Measurements from ENCODE around the gene PIP5KL1. TPM values are rescaled to one million over a fixed set of nuclear protein-coding genes. Genes with fewer than 3 reads are reported as not detected.

The PIP5KL1 gene
- total RNA-seq, 1 donor from 2014 or later, result 1.2 TPM

GRCh38 chr9:127878001-127878651 is 52.5 kb downstream of the PIP5KL1 start:
- Mint-ChIP-seq H3K4me3 (no peak overlapping the region), H3K36me3 (ENCODE audit: low read depth) (peaks cover 12% of the 10 kb centered on the region), H3K27me3 (ENCODE audit: insufficient read depth) (peaks cover 6% of the 10 kb centered on the region), H3K27ac (no peak overlapping the region), H3K9me3 (no peaks in the 10 kb centered on the region), H3K4me1 (ENCODE audit: low read depth) (peaks cover 9% of the 10 kb centered on the region)
- intact Hi-C loops (cut with micrococcal nuclease), result no loop called here
- DNase-seq (ENCODE audit: low spot score), result no peak

- peaks cover 9% of the 10 kb centered on the region for H3K36me3 Mint-ChIP-seq (ENCODE audit: low read depth)
- H3K4me1 Mint-ChIP-seq (ENCODE audit: low read depth), result peaks cover 5% of the 10 kb centered on the region
- no peak for DNase-seq (ENCODE audit: low spot score)
- no peak within 1 kb of the TSS for H3K27ac Mint-ChIP-seq
- intact Hi-C loops (cut with micrococcal nuclease), result no loop called here
- no peaks in the 10 kb centered on the region for H3K9me3 Mint-ChIP-seq
- H3K4me3 Mint-ChIP-seq, result peak within 1 kb of the TSS; percentile 19
- peaks cover 6% of the 10 kb centered on the region for H3K27me3 Mint-ChIP-seq (ENCODE audit: insufficient read depth)
Observed at GRCh38 chr9:127877566-127877998, 53.0 kb downstream of the PIP5KL1 start, which contains the start of gene AK1. Gene AK1 (minus strand): TSS chr9:127877675. CDS start chr9:127874617, 3,058 bp downstream.

GRCh38 chr9:127876764-127877562 is 53.6 kb downstream of the PIP5KL1 start:
- Mint-ChIP-seq H3K27me3 (ENCODE audit: insufficient read depth) (peaks cover 6% of the 10 kb centered on the region), H3K4me3 (peak overlapping the region; percentile 19), H3K36me3 (ENCODE audit: low read depth) (peaks cover 7% of the 10 kb centered on the region), H3K9me3 (no peaks in the 10 kb centered on the region), H3K4me1 (ENCODE audit: low read depth) (peaks cover 4% of the 10 kb centered on the region), H3K27ac (no peak overlapping the region)
- no peak for DNase-seq (ENCODE audit: low spot score)
- intact Hi-C loops (cut with micrococcal nuclease), result no loop called here

GRCh38 chr9:127876026-127876763 is 54.4 kb downstream of the PIP5KL1 start:
- intact Hi-C loops (cut with micrococcal nuclease), result no loop called here
- peaks cover 5% of the 10 kb centered on the region for H3K36me3 Mint-ChIP-seq (ENCODE audit: low read depth)
- H3K9me3 Mint-ChIP-seq, result no peaks in the 10 kb centered on the region
- H3K27me3 Mint-ChIP-seq (ENCODE audit: insufficient read depth), result peaks cover 6% of the 10 kb centered on the region
- H3K4me1 Mint-ChIP-seq (ENCODE audit: low read depth), result peaks cover 4% of the 10 kb centered on the region
- H3K27ac Mint-ChIP-seq, result no peak overlapping the region
- no peak overlapping the region for H3K4me3 Mint-ChIP-seq
- no peak for DNase-seq (ENCODE audit: low spot score)

- Mint-ChIP-seq H3K4me3 (no peak overlapping the region), H3K4me1 (ENCODE audit: low read depth) (peaks cover 4% of the 10 kb centered on the region)
Observed at GRCh38 chr9:127875306-127875966, 55.1 kb downstream of the PIP5KL1 start.

GRCh38 chr9:127874301-127875221 is 56.0 kb downstream of the PIP5KL1 start:
- H3K27me3 Mint-ChIP-seq (ENCODE audit: insufficient read depth), result peaks cover 6% of the 10 kb centered on the region
- intact Hi-C loops (cut with micrococcal nuclease), result loop anchor here (5.0 kb wide), 1 partner anchor 372 kb away; no protein-coding TSS in a partner anchor
- H3K4me3 Mint-ChIP-seq, result no peak overlapping the region
- H3K9me3 Mint-ChIP-seq, result no peaks in the 10 kb centered on the region
- no peak for DNase-seq (ENCODE audit: low spot score)
- H3K27ac Mint-ChIP-seq, result no peak overlapping the region
- peaks cover 4% of the 10 kb centered on the region for H3K36me3 Mint-ChIP-seq (ENCODE audit: low read depth)
- peaks cover 4% of the 10 kb centered on the region for H3K4me1 Mint-ChIP-seq (ENCODE audit: low read depth)

More at GRCh38 chr9:127875306-127875966, 55.1 kb downstream of the PIP5KL1 start:
- intact Hi-C loops (cut with micrococcal nuclease), result no loop called here
- no peaks in the 10 kb centered on the region for H3K9me3 Mint-ChIP-seq
- peaks cover 4% of the 10 kb centered on the region for H3K36me3 Mint-ChIP-seq (ENCODE audit: low read depth)
- DNase-seq (ENCODE audit: low spot score), result no peak
- no peak overlapping the region for H3K27ac Mint-ChIP-seq
- peaks cover 6% of the 10 kb centered on the region for H3K27me3 Mint-ChIP-seq (ENCODE audit: insufficient read depth)

- H3K27ac Mint-ChIP-seq, result no peak overlapping the region
- no peak for DNase-seq (ENCODE audit: low spot score)
- peaks cover 6% of the 10 kb centered on the region for H3K27me3 Mint-ChIP-seq (ENCODE audit: insufficient read depth)
- H3K4me1 Mint-ChIP-seq (ENCODE audit: low read depth), result peaks cover 4% of the 10 kb centered on the region
- H3K36me3 Mint-ChIP-seq (ENCODE audit: low read depth), result peaks cover 2% of the 10 kb centered on the region
- no peaks in the 10 kb centered on the region for H3K9me3 Mint-ChIP-seq
- intact Hi-C loops (cut with micrococcal nuclease), result loop anchor here (5.0 kb wide), 1 partner anchor 372 kb away; no protein-coding TSS in a partner anchor
- no peak overlapping the region for H3K4me3 Mint-ChIP-seq
Observed at GRCh38 chr9:127873886-127874285, 56.7 kb downstream of the PIP5KL1 start.

- peaks cover 5% of the 10 kb centered on the region for H3K27me3 Mint-ChIP-seq (ENCODE audit: insufficient read depth)
- no peaks in the 10 kb centered on the region for H3K36me3 Mint-ChIP-seq (ENCODE audit: low read depth)
- no peak overlapping the region for H3K27ac Mint-ChIP-seq
- DNase-seq (ENCODE audit: low spot score), result no peak
- no peak overlapping the region for H3K4me3 Mint-ChIP-seq
- H3K4me1 Mint-ChIP-seq (ENCODE audit: low read depth), result peaks cover 4% of the 10 kb centered on the region
- intact Hi-C loops (cut with micrococcal nuclease), result loop anchor here (5.0 kb wide), 1 partner anchor 371 kb away; no protein-coding TSS in a partner anchor
- no peaks in the 10 kb centered on the region for H3K9me3 Mint-ChIP-seq
Observed at GRCh38 chr9:127873223-127873691, 57.3 kb downstream of the PIP5KL1 start.

- Mint-ChIP-seq H3K4me1 (ENCODE audit: low read depth) (no peaks in the 10 kb centered on the region), H3K4me3 (no peak overlapping the region), H3K27me3 (ENCODE audit: insufficient read depth) (no peaks in the 10 kb centered on the region), H3K36me3 (ENCODE audit: low read depth) (no peaks in the 10 kb centered on the region), H3K9me3 (no peaks in the 10 kb centered on the region), H3K27ac (no peak overlapping the region)
- intact Hi-C loops (cut with micrococcal nuclease), result loop anchor here (5.0 kb wide), 1 partner anchor 370 kb away; no protein-coding TSS in a partner anchor
- no peak for DNase-seq (ENCODE audit: low spot score)
Observed at GRCh38 chr9:127872369-127873222, 58.0 kb downstream of the PIP5KL1 start.

- Mint-ChIP-seq H3K27ac (peak overlapping the region; percentile 49), H3K9me3 (no peaks in the 10 kb centered on the region)
Observed at GRCh38 chr9:127871531-127871930, 59.0 kb downstream of the PIP5KL1 start.

More at GRCh38 chr9:127871531-127871930, 59.0 kb downstream of the PIP5KL1 start:
- no peaks in the 10 kb centered on the region for H3K4me1 Mint-ChIP-seq (ENCODE audit: low read depth)
- no peak for DNase-seq (ENCODE audit: low spot score)
- no peaks in the 10 kb centered on the region for H3K36me3 Mint-ChIP-seq (ENCODE audit: low read depth)
- no peak overlapping the region for H3K4me3 Mint-ChIP-seq
- H3K27me3 Mint-ChIP-seq (ENCODE audit: insufficient read depth), result no peaks in the 10 kb centered on the region
- intact Hi-C loops (cut with micrococcal nuclease), result loop anchor here (2.0 to 5.0 kb wide), 3 partner anchors 45 to 369 kb away; partner anchors contain the start of genes FPGS and ST6GALNAC4

Measured in activated T-helper 1 cell treated with anti-CD3 and anti-CD28 coated beads, Interleukin-12 subunit alpha, Interleukin-12 subunit beta, Interleukin-2, Interleukin-4 antibody, amounts not matched to agents 30 ng/mL and 10 ng/mL and 1 ng/mL, durations not matched to agents 14 hours and 24 hours and 36 hours (primary cell).